ENCODE results near the gene AVPI1. TPM values are rescaled to one million over a fixed set of nuclear protein-coding genes. Genes with fewer than 3 reads are reported as not detected.
"Not testable (repeated sequence)": the region's sequence is repeated elsewhere in the genome, so short reads cannot be mapped to it uniquely, and the experiment has no call there.

AVPI1 gene
- total RNA-seq, 2 experiments from 2014 or later, result 10.7 to 11.6 TPM

- H3K36me3 Mint-ChIP-seq (ENCODE audit: low read depth), result no peaks in the 10 kb centered on the region
- CTCF ChIA-PET, result interaction anchor here (0.7 to 2.0 kb wide), 18 partner anchors 8 to 168 kb away, joined by 3 to 19 read pairs (median 4); partner anchors contain the start of genes AVPI1, MORN4 and ZFYVE27
- no peaks in the 10 kb centered on the region for H3K9me3 ChIP-seq (ENCODE audit: control insufficient read depth in 1 of 2, insufficient read depth in 1 of 2, low read length in 2 of 2)
- H3K27me3 Mint-ChIP-seq, result peaks cover 30% of the 10 kb centered on the region
- ATAC-seq (ENCODE audit: poor library complexity) (peak; percentile 98), DNase-seq (peak in 10 of 14 experiments; percentile 14 to 81 (median 32))
- H3K27ac Mint-ChIP-seq, result no peak overlapping the region
- H3K27ac ChIP-seq (ENCODE audit: low read depth in 1 of 2, low read length in 2 of 2), result no peak overlapping the region
- H3K9me3 Mint-ChIP-seq, result no peaks in the 10 kb centered on the region
- POLR2A ChIA-PET, result interaction anchor here (1.6 to 1.8 kb wide), 2 partner anchors 15 to 35 kb away, joined by 6 to 14 read pairs; partner anchors contain the start of genes AVPI1 and ZFYVE27
- TF ChIP-seq CTCF (IDR thresholded peaks at IDR 0.05), result peak; percentile 70
- intact Hi-C loops (cut with DNase I, micrococcal nuclease), result loop anchor here (2.0 to 10.0 kb wide), 2 partner anchors 25 to 343 kb away; no protein-coding TSS in a partner anchor
- no peak overlapping the region for H3K4me3 Mint-ChIP-seq
- no peaks in the 10 kb centered on the region for H3K4me1 Mint-ChIP-seq (ENCODE audit: low read depth)
- no peaks in the 10 kb centered on the region for H3K36me3 ChIP-seq (ENCODE audit: insufficient read depth, low read length)
- peaks cover 5% of the 10 kb centered on the region for H3K4me1 ChIP-seq (ENCODE audit: insufficient read depth, low read length)
- peaks cover 0 to 7% of the 10 kb centered on the region in 2 experiments for H3K27me3 ChIP-seq (ENCODE audit: control insufficient read depth in 1 of 2, insufficient read depth in 2 of 2, low read length in 2 of 2)
- H3K4me3 ChIP-seq (ENCODE audit: low read length), result no peak overlapping the region
Observed at GRCh38 chr10:97701438-97702069, 14.5 kb upstream of the AVPI1 start.

DNA sequence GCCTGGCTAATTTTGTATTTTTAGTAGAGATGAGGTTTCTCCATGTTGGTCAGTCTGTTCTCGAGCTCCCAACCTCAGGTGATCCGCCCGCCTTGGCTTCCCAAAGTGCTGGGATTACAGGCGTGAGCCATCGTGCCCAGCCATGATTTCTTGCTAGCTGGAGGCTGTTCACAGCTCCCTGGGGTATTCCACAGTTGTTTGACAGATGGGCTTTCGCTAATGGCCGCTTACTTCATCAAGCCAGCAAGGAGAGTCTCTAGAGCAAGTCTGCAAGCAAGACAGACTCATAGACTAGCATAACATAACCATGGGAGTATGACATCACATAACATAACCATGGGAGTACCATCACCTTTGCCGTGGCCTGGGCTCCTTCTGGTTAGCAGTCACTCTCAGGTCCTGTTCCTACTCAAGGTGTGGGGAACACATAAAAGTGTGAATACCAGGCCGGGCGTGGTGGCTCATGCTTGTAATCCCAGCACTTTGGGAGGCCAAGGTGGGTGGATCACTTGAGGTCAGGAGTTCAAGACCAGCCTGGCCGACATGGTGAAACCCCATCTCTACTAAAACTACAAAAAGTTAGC, 11.1 kb upstream of the AVPI1 start:
- H3K27ac Mint-ChIP-seq; H3K36me3 Mint-ChIP-seq (ENCODE audit: low read depth); H3K27me3 Mint-ChIP-seq; H3K27ac ChIP-seq (ENCODE audit: low read depth in 1 of 2, low read length in 2 of 2); H3K4me1 Mint-ChIP-seq (ENCODE audit: low read depth); H3K4me3 Mint-ChIP-seq; intact Hi-C loops (cut with DNase I, micrococcal nuclease); H3K36me3 ChIP-seq (ENCODE audit: insufficient read depth, low read length); H3K9me3 Mint-ChIP-seq; DNase-seq; H3K9me3 ChIP-seq (ENCODE audit: control insufficient read depth in 1 of 2, insufficient read depth in 1 of 2, low read length in 2 of 2); H3K27me3 ChIP-seq (ENCODE audit: control insufficient read depth in 1 of 2, insufficient read depth in 2 of 2, low read length in 2 of 2); H3K4me3 ChIP-seq (ENCODE audit: low read length); H3K4me1 ChIP-seq (ENCODE audit: insufficient read depth, low read length); ATAC-seq (ENCODE audit: poor library complexity): not testable (repeated sequence)
- POLR2A ChIA-PET, result interaction anchor here (0.6 kb wide), 1 partner anchor 619 kb away, joined by 3 read pairs; no protein-coding TSS in a partner anchor
- CTCF ChIA-PET, result interaction anchor here (1.2 kb wide), 1 partner anchor 21 kb away, joined by 5 read pairs; no protein-coding TSS in a partner anchor

GRCh38 chr10:97690133-97690532, 3.1 kb upstream of the AVPI1 start:
- H3K4me1 Mint-ChIP-seq (ENCODE audit: low read depth), result peaks cover 12% of the 10 kb centered on the region
- Histone ChIP-seq H3K36me3 (ENCODE audit: insufficient read depth, low read length) (no peaks in the 10 kb centered on the region), H3K9me3 (ENCODE audit: control insufficient read depth in 1 of 2, insufficient read depth in 1 of 2, low read length in 2 of 2) (no peaks in the 10 kb centered on the region), H3K4me1 (ENCODE audit: insufficient read depth, low read length) (peaks cover 27% of the 10 kb centered on the region), H3K27ac (ENCODE audit: low read depth in 1 of 2, low read length in 2 of 2) (no peak overlapping the region), H3K27me3 (ENCODE audit: control insufficient read depth in 1 of 2, insufficient read depth in 2 of 2, low read length in 2 of 2) (no peaks in the 10 kb centered on the region), H3K4me3 (ENCODE audit: low read length) (no peak overlapping the region)
- H3K27ac Mint-ChIP-seq, result no peak overlapping the region
- H3K27me3 Mint-ChIP-seq, result no peaks in the 10 kb centered on the region
- no peak for TF ChIP-seq CTCF (IDR thresholded peaks at IDR 0.05)
- no peaks in the 10 kb centered on the region for H3K9me3 Mint-ChIP-seq
- no peak for DNase-seq
- H3K36me3 Mint-ChIP-seq (ENCODE audit: low read depth), result no peaks in the 10 kb centered on the region
- ATAC-seq (ENCODE audit: poor library complexity), result no peak
- H3K4me3 Mint-ChIP-seq, result no peak overlapping the region
- intact Hi-C loops (cut with DNase I, micrococcal nuclease), result no loop called here
- CTCF ChIA-PET, result interaction anchor here (0.6 kb wide), 1 partner anchor 35 kb away, joined by 4 read pairs; no protein-coding TSS in a partner anchor
- POLR2A ChIA-PET, result no interaction called here

Data from CD4-positive, alpha-beta T cell (primary cell).